HG02852 (cell line): Measurements from ENCODE around the gene PVRIG.
"Not testable (repeated sequence)": the region's sequence is repeated elsewhere in the genome, so short reads cannot be mapped to it uniquely, and the experiment has no call there.

ENCODE experiments used
- ATAC-seq: cut with Tn5 transposase; IDR thresholded peaks from one replicate; pipeline ENCODE4 v1.9.1; 2021; ENCODE audit warnings: mild to moderate bottlenecking, moderate library complexity; ENCODE audit not compliant: unreplicated experiment

Gene PVRIG

GRCh38 chr7:100224891-100225290, 5.1 kb downstream of the PVRIG start:
- ATAC-seq: not testable (repeated sequence)

GRCh38 chr7:100234660-100235317, 15.0 kb downstream of the PVRIG start:
- ATAC-seq: not testable (repeated sequence)

GRCh38 chr7:100239975-100240374, 20.2 kb downstream of the PVRIG start:
- ATAC-seq: not testable (repeated sequence)

GRCh38 chr7:100243385-100243784, 23.6 kb downstream of the PVRIG start:
- ATAC-seq: not testable (repeated sequence)

GRCh38 chr7:100244988-100245605, 25.3 kb downstream of the PVRIG start:
- not testable (repeated sequence) for ATAC-seq

GRCh38 chr7:100246121-100246864, 26.5 kb downstream of the PVRIG start:
- ATAC-seq: not testable (repeated sequence)

GRCh38 chr7:100246865-100247137, 27.1 kb downstream of the PVRIG start:
- ATAC-seq: not testable (repeated sequence)

GRCh38 chr7:100247152-100247757, 27.5 kb downstream of the PVRIG start:
- no peak for ATAC-seq

- no peak for ATAC-seq
Observed at GRCh38 chr7:100248483-100248882, 28.7 kb downstream of the PVRIG start.

GRCh38 chr7:100257017-100257416, 37.3 kb downstream of the PVRIG start:
- ATAC-seq: no peak

GRCh38 chr7:100259984-100260383, 40.2 kb downstream of the PVRIG start:
- not testable (repeated sequence) for ATAC-seq

- ATAC-seq: not testable (repeated sequence)
Observed at GRCh38 chr7:100262896-100263295, 43.1 kb downstream of the PVRIG start.

GRCh38 chr7:100264223-100264622, 44.5 kb downstream of the PVRIG start:
- not testable (repeated sequence) for ATAC-seq

GRCh38 chr7:100264669-100265165, 45.0 kb downstream of the PVRIG start:
- not testable (repeated sequence) for ATAC-seq

- ATAC-seq: not testable (repeated sequence)
Observed at GRCh38 chr7:100265851-100266250, 46.1 kb downstream of the PVRIG start.

GRCh38 chr7:100266576-100267354, 47.0 kb downstream of the PVRIG start:
- no peak for ATAC-seq

GRCh38 chr7:100267648-100268047, 47.9 kb downstream of the PVRIG start:
- ATAC-seq: no peak

- ATAC-seq: not testable (repeated sequence)
Observed at GRCh38 chr7:100268882-100269281, 49.1 kb downstream of the PVRIG start.

GRCh38 chr7:100269306-100270045, 49.7 kb downstream of the PVRIG start:
- not testable (repeated sequence) for ATAC-seq
